ENCODE measurements around the gene GSS.
"Not testable (repeated sequence)": the region's sequence is repeated elsewhere in the genome, so short reads cannot be mapped to it uniquely, and the experiment has no call there.

The GSS gene

GRCh38 chr20:34943808-34944567 is 11.6 kb downstream of the GSS start:
- DNase-seq = no peak

GRCh38 chr20:34942301-34942700 is 13.3 kb downstream of the GSS start:
- DNase-seq = no peak

- no peak for DNase-seq
These were observed 14.4 kb downstream of the GSS start for GRCh38 chr20:34941226-34941625.

GRCh38 chr20:34940081-34940481 is 15.5 kb downstream of the GSS start:
- DNase-seq = no peak

GRCh38 chr20:34938466-34939163 is 17.0 kb downstream of the GSS start:
- no peak for DNase-seq

- DNase-seq = no peak
These were observed 23.8 kb downstream of the GSS start for GRCh38 chr20:34931771-34932170.

GRCh38 chr20:34928411-34928810 is 27.2 kb downstream of the GSS start:
- no peak for DNase-seq

- DNase-seq = no peak
These were observed 27.9 kb downstream of the GSS start for GRCh38 chr20:34927736-34928135.

GRCh38 chr20:34926581-34926980 is 29.0 kb downstream of the GSS start:
- DNase-seq = no peak

GRCh38 chr20:34925981-34926380 is 29.6 kb downstream of the GSS start:
- no peak for DNase-seq

- DNase-seq = no peak
These were observed 30.3 kb downstream of the GSS start for GRCh38 chr20:34925341-34925740.

- no peak for DNase-seq
These were observed 32.2 kb downstream of the GSS start for GRCh38 chr20:34923414-34923813.

- no peak for DNase-seq
These were observed 32.8 kb downstream of the GSS start for GRCh38 chr20:34922654-34923381.

- no peak for DNase-seq
These were observed 34.2 kb downstream of the GSS start for GRCh38 chr20:34921436-34921835.

GRCh38 chr20:34920055-34920454 is 35.6 kb downstream of the GSS start:
- DNase-seq = no peak

GRCh38 chr20:34916774-34917354 is 38.7 kb downstream of the GSS start:
- DNase-seq = no peak

GRCh38 chr20:34915749-34916455 is 39.7 kb downstream of the GSS start:
- no peak for DNase-seq

- no peak for DNase-seq
These were observed 40.5 kb downstream of the GSS start for GRCh38 chr20:34915131-34915530.

GRCh38 chr20:34907616-34908469 is 47.8 kb downstream of the GSS start:
- DNase-seq = peak; percentile 27

GRCh38 chr20:34904202-34904621 is 51.4 kb downstream of the GSS start:
- no peak for DNase-seq

GRCh38 chr20:34898731-34899130 is 56.9 kb downstream of the GSS start:
- DNase-seq = not testable (repeated sequence)

- not testable (repeated sequence) for DNase-seq
These were observed 57.5 kb downstream of the GSS start for GRCh38 chr20:34898129-34898528.
